GM10266 (cell line): Measurements from ENCODE around the gene GRK5.

ENCODE experiments used
- DNase-seq: peaks from one replicate; pipeline ENCODE4 v3.0.0; 2012; ENCODE audit errors: extremely low spot score
- CTCF ChIP-seq: IDR thresholded peaks from 2 replicates; pipeline ENCODE4 v1.5.1; 2012; ENCODE audit warnings: mild to moderate bottlenecking, low read depth; ENCODE audit not compliant: control insufficient read depth, insufficient read depth; ENCODE audit errors: missing control alignments

The GRK5 gene

GRCh38 chr10:119448628-119449584 lies 241.5 kb downstream of the GRK5 start:
- no peak for TF ChIP-seq CTCF
- no peak for DNase-seq

GRCh38 chr10:119449760-119450461 lies 242.5 kb downstream of the GRK5 start:
- no peak for TF ChIP-seq CTCF
- peak; percentile 45 for DNase-seq

- no peak for DNase-seq
- no peak for TF ChIP-seq CTCF
These were observed 243.4 kb downstream of the GRK5 start for GRCh38 chr10:119450606-119451299.

- no peak for DNase-seq
- no peak for TF ChIP-seq CTCF
These were observed 244.0 kb downstream of the GRK5 start for GRCh38 chr10:119451300-119451896.

GRCh38 chr10:119452396-119452795 lies 245.0 kb downstream of the GRK5 start:
- DNase-seq: no peak
- TF ChIP-seq CTCF: no peak

- TF ChIP-seq CTCF: no peak
- no peak for DNase-seq
These were observed 245.9 kb downstream of the GRK5 start for GRCh38 chr10:119453313-119453712.

GRCh38 chr10:119454316-119454715 lies 246.9 kb downstream of the GRK5 start:
- TF ChIP-seq CTCF: no peak
- DNase-seq: no peak
